HCT116 (cell line): ENCODE measurements around the gene GCDH. TPM values are rescaled to one million over a fixed set of nuclear protein-coding genes. Genes with fewer than 3 reads are reported as not detected.

Experiments used
- ATAC-seq: fragments of 200-7000 bp; cut with Tn5 transposase; 2 replicates; pipeline ENCODE4 v1.9.1; 2020; ENCODE audit warnings: mild to moderate bottlenecking, moderate library complexity
- BruUV-seq: library from RNA; stranded (reverse); fragments of 400-500 nt; replicated peaks from 2 replicates; lab custom pipeline; 2021; lab: Mats Ljungman, UMichigan
- CTCF ChIA-PET: fragments of 300-600 bp; sonication (Branson Sonifier 250); formaldehyde crosslinking; loops from one replicate; lab custom pipeline; 2021; ENCODE audit warnings: antibody characterized with exemption; lab: Charles Lee
- POLR2A ChIA-PET: fragments of 300-600, 350-600 bp; sonication (Branson Sonifier 250); formaldehyde crosslinking; loops from one replicate; lab custom pipeline; 2021; ENCODE audit warnings: antibody characterized with exemption; lab: Charles Lee
- RAD21 ChIA-PET, 2 experiments: fragments of 300-600 bp; sonication (Branson Sonifier 250); formaldehyde crosslinking; loops; one replicate each; lab custom pipeline; 2023; ENCODE audit warnings: low total read pairs in 2 of 2; ENCODE audit not compliant: uncharacterized antibody in 2 of 2, unreplicated experiment in 2 of 2, low non-redundant PET in 1 of 2; lab: Charles Lee
- DNase-seq: peaks from one replicate; pipeline ENCODE4 v3.0.0-alpha.2; 2010; ENCODE audit warnings: low read depth, low spot score
- H2AFZ ChIP-seq: fragments of 200-600 bp; shearing (Covaris generic), sonication (generic); 2 replicates; pipeline ENCODE4 v1.6.1; 2017; ENCODE audit warnings: low read depth, mixed run types, mixed read lengths, antibody characterized with exemption, low read length; ENCODE audit not compliant: poor library complexity, severe bottlenecking
- H3K27ac ChIP-seq: 2 replicates; pipeline ENCODE4 v1.5.1; 2012; ENCODE audit warnings: low read depth, low read length
- H3K27me3 ChIP-seq: fragments of 200-600 bp; sonication (generic); 2 replicates; pipeline ENCODE4 v1.6.1; 2016; ENCODE audit warnings: mixed run types, low read length, mixed read lengths; ENCODE audit not compliant: insufficient read depth
- H3K36me3 ChIP-seq, 2 experiments: fragments of 200-500 bp in 1 of 2; fragments of 200-600 bp in 1 of 2; sonication (Bioruptor generic) in 1 of 2; sonication (generic) in 1 of 2; 2 replicates each; pipeline versions ENCODE4 v1.5.1 to v1.6.1; 2014 to 2016; ENCODE audit warnings: low read length in 2 of 2, inconsistent platforms in 1 of 2, mixed read lengths in 1 of 2, mixed run types in 1 of 2; ENCODE audit not compliant: insufficient read depth in 2 of 2, control insufficient read depth in 1 of 2
- H3K4me1 ChIP-seq, 2 experiments: fragments of 200-600 bp in 1 of 2; sonication (generic) in 1 of 2; 2 replicates each; pipeline versions ENCODE4 v1.5.1 to v1.6.1; 2012 to 2017; ENCODE audit warnings: low read length in 2 of 2, inconsistent platforms in 1 of 2, mild to moderate bottlenecking in 1 of 2, mixed read lengths in 1 of 2, mixed run types in 1 of 2, moderate library complexity in 1 of 2; ENCODE audit not compliant: insufficient read depth in 2 of 2, control insufficient read depth in 1 of 2
- H3K4me2 ChIP-seq: fragments of 200-600 bp; sonication (generic); 2 replicates; pipeline ENCODE4 v1.6.1; 2017; ENCODE audit warnings: mixed run types, low read length, mixed read lengths
- H3K4me3 ChIP-seq, 2 experiments: fragments of 200-600 bp in 1 of 2; sonication (generic) in 1 of 2; replicated peaks in 1 of 2; 2 replicates each; pipeline ENCODE4 v1.5.1; 2011 to 2016; ENCODE audit warnings: low read length in 2 of 2, control low read depth in 1 of 2, low read depth in 1 of 2, mild to moderate bottlenecking in 1 of 2, mixed read lengths in 1 of 2, mixed run types in 1 of 2
- H3K79me2 ChIP-seq: fragments of 200-600 bp; sonication (generic); 2 replicates; pipeline ENCODE4 v1.6.1; 2017; ENCODE audit warnings: mild to moderate bottlenecking, mixed run types, low read length, moderate library complexity, mixed read lengths; ENCODE audit not compliant: insufficient read depth
- H3K9ac ChIP-seq: fragments of 200-600 bp; sonication (generic); 2 replicates; pipeline ENCODE4 v1.6.1; 2016; ENCODE audit warnings: low read length, mixed read lengths
- H3K9me2 ChIP-seq: fragments of 200-600 bp; sonication (generic), shearing (Covaris generic); 2 replicates; pipeline ENCODE4 v1.6.1; 2017; ENCODE audit warnings: mixed run types, mild to moderate bottlenecking, moderate library complexity; ENCODE audit not compliant: insufficient read depth
- H3K9me3 ChIP-seq, 2 experiments: fragments of 200-500 bp in 1 of 2; fragments of 200-600 bp in 1 of 2; sonication (Bioruptor generic) in 1 of 2; sonication (generic) in 1 of 2; 2 replicates each; pipeline ENCODE4 v1.6.1; 2014 to 2017; ENCODE audit warnings: low read length in 2 of 2, mixed read lengths in 2 of 2, inconsistent platforms in 1 of 2, low read depth in 1 of 2, mild to moderate bottlenecking in 1 of 2, mixed run types in 1 of 2, moderate library complexity in 1 of 2; ENCODE audit not compliant: control insufficient read depth in 1 of 2, insufficient read depth in 1 of 2
- H4K20me1 ChIP-seq: fragments of 200-600 bp; sonication (generic), shearing (Covaris generic); 2 replicates; pipeline ENCODE4 v1.6.1; 2017; ENCODE audit warnings: mixed run types, mild to moderate bottlenecking, moderate library complexity; ENCODE audit not compliant: insufficient read depth
- CTCF ChIP-seq, 3 experiments: fragments of 200-600 bp in 1 of 3; sonication (generic) in 1 of 3; IDR thresholded peaks in 2 of 3; conservative IDR thresholded peaks in 1 of 3; 2 replicates each; pipeline ENCODE4 v1.5.1; 2012 to 2017; ENCODE audit warnings: low read depth in 2 of 3, low read length in 2 of 3, antibody characterized with exemption in 1 of 3, borderline replicate concordance in 1 of 3, control low read depth in 1 of 3, mild to moderate bottlenecking in 1 of 3, mixed read lengths in 1 of 3, mixed run types in 1 of 3, moderate library complexity in 1 of 3; ENCODE audit not compliant: insufficient read depth in 1 of 3
- EGR1 ChIP-seq: IDR thresholded peaks from 2 replicates; pipeline ENCODE4 v1.6.1; 2012; ENCODE audit warnings: low read depth
- EZH2phosphoT487 ChIP-seq: fragments of 200-600 bp; IDR thresholded peaks from 2 replicates; pipeline ENCODE4 v1.6.1; 2018; ENCODE audit warnings: antibody characterized with exemption, borderline replicate concordance
- POLR2AphosphoS5 ChIP-seq: IDR thresholded peaks from 2 replicates; pipeline ENCODE4 v1.6.1; 2011; ENCODE audit warnings: mild to moderate bottlenecking, low read depth, low read length, moderate library complexity
- RAD21 ChIP-seq: IDR thresholded peaks from 2 replicates; pipeline ENCODE4 v1.6.1; 2012; ENCODE audit warnings: low read depth, mild to moderate bottlenecking
- REST ChIP-seq: IDR thresholded peaks from 2 replicates; pipeline ENCODE4 v1.6.1; 2012; ENCODE audit warnings: low read depth
- SIN3A ChIP-seq: IDR thresholded peaks from 2 replicates; pipeline ENCODE4 v1.6.1; 2012; ENCODE audit warnings: low read depth
- SRF ChIP-seq: IDR thresholded peaks from 2 replicates; pipeline ENCODE4 v1.6.1; 2012; ENCODE audit warnings: low read depth
- TCF7L2 ChIP-seq: IDR thresholded peaks from 2 replicates; pipeline ENCODE4 v1.7.0; 2011; ENCODE audit warnings: borderline replicate concordance, inconsistent platforms; ENCODE audit not compliant: insufficient read depth, insufficient read length; ENCODE audit errors: extremely low read depth
- YY1 ChIP-seq: IDR thresholded peaks from 2 replicates; pipeline ENCODE4 v1.6.1; 2011; ENCODE audit warnings: low read length, low read depth, moderate library complexity, mild to moderate bottlenecking; ENCODE audit not compliant: insufficient replicate concordance; ENCODE audit errors: extremely low read depth
- intact Hi-C: fragments of 100-400 bp; cut with micrococcal nuclease; formaldehyde crosslinking; loops from 2 replicates; pipeline ENCODE4 v1.10.0; 2022
- total RNA-seq: library from RNA; stranded (reverse); gene quantifications from one replicate; pipeline ENCODE4 v1.2.1, GENCODE V29; 2021; ENCODE audit not compliant: unreplicated experiment

The GCDH gene
- total RNA-seq, 1 experiment from 2014 or later, result 23.2 TPM

- no peak for DNase-seq
- no peaks in the 10 kb centered on the region for H3K79me2 ChIP-seq
- RAD21 ChIA-PET, result no interaction called here
- intact Hi-C loops, result no loop called here
- TF ChIP-seq REST (no peak), TCF7L2 (no peak), RAD21 (no peak), CTCF (IDR thresholded peaks at IDR 0.05 in 2 of 3, conservative IDR thresholded peaks at IDR 0.05 in 1 of 3; ENCODE audit: borderline replicate concordance in 1 of 3, insufficient read depth in 1 of 3, low read depth in 2 of 3, low read length in 2 of 3) (no peak), EGR1 (no peak), YY1 (no peak), EZH2phosphoT487 (no peak), SRF (no peak), SIN3A (no peak), POLR2AphosphoS5 (no peak)
- TF ChIP-seq, all 23 proteins: peak for 0
- CTCF ChIA-PET, result no interaction called here
- no peak for ATAC-seq
- Histone ChIP-seq H3K36me3 (no peaks in the 10 kb centered on the region), H3K27ac (no peak overlapping the region), H3K9me3 (no peaks in the 10 kb centered on the region), H3K4me3 (no peak overlapping the region), H3K4me2 (no peak overlapping the region), H4K20me1 (no peaks in the 10 kb centered on the region), H2AFZ (no peak overlapping the region), H3K4me1 (no peaks in the 10 kb centered on the region), H3K27me3 (no peaks in the 10 kb centered on the region), H3K9me2 (no peaks in the 10 kb centered on the region), H3K9ac (no peak overlapping the region)
- POLR2A ChIA-PET, result interaction anchor here (1.9 kb wide), 1 partner anchor 16 kb away, joined by 6 read pairs; the partner anchor contains the start of gene GCDH
- no TSS peak for BruUV-seq
These were observed 16.2 kb downstream of the GCDH start for GRCh38 chr19:12907166-12907565.
